ENCODE measurements around the gene PCED1B. TPM values are rescaled to one million over a fixed set of nuclear protein-coding genes. Genes with fewer than 3 reads are reported as not detected.

Gene PCED1B
- total RNA-seq, 1 experiment from 2014 or later: 3.3 TPM

DNA sequence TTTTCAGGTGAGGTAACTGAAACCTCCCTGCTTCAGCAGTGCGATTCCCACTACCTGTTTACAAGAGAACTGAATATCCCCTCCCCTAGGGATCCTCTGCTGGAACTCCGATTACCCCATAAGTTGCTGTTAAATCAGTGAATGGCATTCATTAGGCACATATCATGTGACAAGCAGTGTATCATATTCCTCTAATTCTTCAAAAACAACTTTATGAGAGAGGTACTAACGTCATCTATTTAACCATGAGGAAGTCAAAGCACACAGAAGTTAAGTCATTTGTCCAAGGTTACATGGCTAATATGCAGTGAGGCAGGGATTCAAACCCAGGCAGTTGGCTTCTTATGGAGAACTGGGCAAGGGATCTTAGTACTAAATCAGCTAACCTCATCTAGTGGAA lies 43.9 kb upstream of the PCED1B start:
- Histone ChIP-seq H3K4me1 (ENCODE audit: insufficient read depth, low read length) (no peaks in the 10 kb centered on the region; the same call in 1 of the 2 replicates), H2BK120ac (ENCODE audit: low read depth, low read length, poor library complexity, severe bottlenecking) (no peak overlapping the region), H3K18ac (ENCODE audit: insufficient read length, low read depth, low read length) (no peak overlapping the region), H2BK20ac (ENCODE audit: low read depth, low read length, poor library complexity, severe bottlenecking) (no peak overlapping the region), H4K91ac (ENCODE audit: insufficient read length, low read depth, low read length) (no peak overlapping the region), H3K4ac (ENCODE audit: low read depth, low read length) (no peak overlapping the region), H2AFZ (ENCODE audit: low read length) (peak overlapping the region; percentile 22), H2BK15ac (ENCODE audit: low read depth, low read length) (no peak overlapping the region), H3K27ac (ENCODE audit: insufficient read length, low read depth, low read length) (no peak overlapping the region), H4K20me1 (ENCODE audit: control insufficient read depth, insufficient read depth, insufficient read length) (no peaks in the 10 kb centered on the region), H3T11ph (ENCODE audit: low read length) (no peak overlapping the region), H3K4me2 (ENCODE audit: insufficient read depth, insufficient read length, low read length) (no peak overlapping the region), H4K5ac (ENCODE audit: insufficient read length, low read depth, low read length) (no peak overlapping the region), H3K27me3 (ENCODE audit: insufficient read depth, low read length) (no peaks in the 10 kb centered on the region), H2BK12ac (ENCODE audit: insufficient read length, low read depth, low read length) (no peak overlapping the region), H3K23me2 (ENCODE audit: insufficient read length, low read depth, low read length, poor library complexity, severe bottlenecking) (no peaks in the 10 kb centered on the region), H3K56ac (ENCODE audit: insufficient read length, low read depth, low read length) (no peak overlapping the region), H3K9ac (ENCODE audit: extremely low read depth, insufficient read length, low read length) (no peak overlapping the region), H3K23ac (ENCODE audit: insufficient read length, low read depth, low read length) (no peak overlapping the region), H3K79me1 (ENCODE audit: insufficient read depth, low read depth, low read length, poor library complexity, severe bottlenecking) (no peaks in the 10 kb centered on the region), H2BK5ac (ENCODE audit: insufficient read length, low read length) (no peak overlapping the region), H2AK5ac (ENCODE audit: insufficient read length, low read length) (no peak overlapping the region), H4K8ac (replicated peaks; ENCODE audit: insufficient read length, low read depth, low read length) (no peak overlapping the region), H3K14ac (ENCODE audit: insufficient read depth, low read length) (no peak overlapping the region), H3K9me3 (ENCODE audit: control insufficient read depth, low read depth, low read length) (no peaks in the 10 kb centered on the region), H3K79me2 (ENCODE audit: insufficient read depth, low read length) (no peaks in the 10 kb centered on the region)
- no peaks in the 10 kb centered on the region for H3K9me3 Mint-ChIP-seq
- H3K27me3 Mint-ChIP-seq (ENCODE audit: low read depth): no peaks in the 10 kb centered on the region
- TF ChIP-seq, protein P1, sequence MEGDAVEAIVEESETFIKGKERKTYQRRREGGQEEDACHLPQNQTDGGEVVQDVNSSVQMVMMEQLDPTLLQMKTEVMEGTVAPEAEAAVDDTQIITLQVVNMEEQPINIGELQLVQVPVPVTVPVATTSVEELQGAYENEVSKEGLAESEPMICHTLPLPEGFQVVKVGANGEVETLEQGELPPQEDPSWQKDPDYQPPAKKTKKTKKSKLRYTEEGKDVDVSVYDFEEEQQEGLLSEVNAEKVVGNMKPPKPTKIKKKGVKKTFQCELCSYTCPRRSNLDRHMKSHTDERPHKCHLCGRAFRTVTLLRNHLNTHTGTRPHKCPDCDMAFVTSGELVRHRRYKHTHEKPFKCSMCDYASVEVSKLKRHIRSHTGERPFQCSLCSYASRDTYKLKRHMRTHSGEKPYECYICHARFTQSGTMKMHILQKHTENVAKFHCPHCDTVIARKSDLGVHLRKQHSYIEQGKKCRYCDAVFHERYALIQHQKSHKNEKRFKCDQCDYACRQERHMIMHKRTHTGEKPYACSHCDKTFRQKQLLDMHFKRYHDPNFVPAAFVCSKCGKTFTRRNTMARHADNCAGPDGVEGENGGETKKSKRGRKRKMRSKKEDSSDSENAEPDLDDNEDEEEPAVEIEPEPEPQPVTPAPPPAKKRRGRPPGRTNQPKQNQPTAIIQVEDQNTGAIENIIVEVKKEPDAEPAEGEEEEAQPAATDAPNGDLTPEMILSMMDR (conservative IDR thresholded peaks at IDR 0.05): no peak
- H3K36me3 Mint-ChIP-seq (ENCODE audit: insufficient read depth in 1 of 3, low read depth in 3 of 3): no peaks in the 10 kb centered on the region
- DNase-seq: no peak
- peaks cover 24 to 30% of the 10 kb centered on the region in 2 experiments for H3K4me1 Mint-ChIP-seq
- WGBS (ENCODE audit: extremely low coverage, insufficient read length, low lambda C conversion rate): no CpG with 5 or more reads among the region's 3 CpGs
- H3K27ac Mint-ChIP-seq: no peak overlapping the region
- H3K4me3 Mint-ChIP-seq: no peak overlapping the region
